ENCODE data around the gene TRIM39. TPM values are rescaled to one million over a fixed set of nuclear protein-coding genes. Genes with fewer than 3 reads are reported as not detected.

TRIM39 gene
- polyA plus RNA-seq, 3 donors, result 3.5 to 16.3 (median 3.6) TPM

GRCh38 chr6:30312676-30313321 lies 13.9 kb upstream of the TRIM39 start:
- peaks cover 9% of the 10 kb centered on the region for H3K4me1 Mint-ChIP-seq
- Histone ChIP-seq H3K4me2 (replicated peaks; ENCODE audit: extremely low read depth, low read length, poor library complexity, severe bottlenecking) (no peak overlapping the region), H3K79me2 (ENCODE audit: insufficient read depth, low read length) (peaks cover 24% of the 10 kb centered on the region), H3K27me3 (ENCODE audit: control insufficient read depth in 2 of 2, insufficient read depth in 2 of 2, low read length in 2 of 2) (no peaks in the 10 kb centered on the region), H3K4me1 (ENCODE audit: control insufficient read depth in 1 of 2, insufficient read depth in 2 of 2, low read length in 2 of 2) (no peaks in the 10 kb centered on the region), H3K27ac (ENCODE audit: low read depth in 1 of 2, low read length in 2 of 2) (no peak overlapping the region), H3K9me3 (replicated peaks in 1 of 2; ENCODE audit: control insufficient read depth in 1 of 2, insufficient read depth in 1 of 2, low read length in 2 of 2) (no peaks in the 10 kb centered on the region), H3K36me3 (replicated peaks in 1 of 2; ENCODE audit: control insufficient read depth in 1 of 2, insufficient read depth in 2 of 2, low read length in 2 of 2) (peaks cover 19 to 63% of the 10 kb centered on the region in 2 donors), H4K20me1 (ENCODE audit: insufficient read depth, low read length) (peaks cover 92% of the 10 kb centered on the region), H3K4me3 (replicated peaks in 1 of 3; ENCODE audit: low read depth in 2 of 3, low read length in 3 of 3) (no peak overlapping the region), H3K9ac (ENCODE audit: insufficient read depth, low read length, poor library complexity, severe bottlenecking) (no peak overlapping the region), H2AFZ (ENCODE audit: insufficient read depth, low read depth, low read length, poor library complexity, severe bottlenecking) (no peak overlapping the region)
- DNase-seq, result no peak
- 100% methylated on average over 1 of the region's 1 CpG for WGBS (ENCODE audit: insufficient coverage)
- H3K36me3 Mint-ChIP-seq, result peaks cover 48 to 59% of the 10 kb centered on the region in 2 donors
- peak overlapping the region in 2 of 7 donors; percentile 16 to 72 for H3K27ac Mint-ChIP-seq
- peaks cover 0 to 3% (median 0%) of the 10 kb centered on the region in 3 donors for H3K27me3 Mint-ChIP-seq (ENCODE audit: low read depth in 3 of 3)
- H3K9me3 Mint-ChIP-seq, result no peaks in the 10 kb centered on the region
- no peak overlapping the region for H3K4me3 Mint-ChIP-seq
- TF ChIP-seq CTCF (IDR thresholded peaks at IDR 0.05), result no peak
- intact Hi-C loops (cut with micrococcal nuclease), result no loop called here

GRCh38 chr6:30315156-30315555 lies 11.6 kb upstream of the TRIM39 start:
- H3K27ac Mint-ChIP-seq, result no peak overlapping the region
- DNase-seq, result no peak
- Histone ChIP-seq H3K9ac (ENCODE audit: insufficient read depth, low read length, poor library complexity, severe bottlenecking) (no peak overlapping the region), H3K36me3 (replicated peaks in 1 of 2; ENCODE audit: control insufficient read depth in 1 of 2, insufficient read depth in 2 of 2, low read length in 2 of 2) (peaks cover 15 to 67% of the 10 kb centered on the region in 2 donors), H3K4me2 (replicated peaks; ENCODE audit: extremely low read depth, low read length, poor library complexity, severe bottlenecking) (no peak overlapping the region), H3K79me2 (ENCODE audit: insufficient read depth, low read length) (peaks cover 47% of the 10 kb centered on the region), H3K27ac (ENCODE audit: low read depth in 1 of 2, low read length in 2 of 2) (no peak overlapping the region), H3K4me3 (replicated peaks in 1 of 3; ENCODE audit: low read depth in 2 of 3, low read length in 3 of 3) (no peak overlapping the region), H4K20me1 (ENCODE audit: insufficient read depth, low read length) (peaks cover 96% of the 10 kb centered on the region), H3K27me3 (ENCODE audit: control insufficient read depth in 2 of 2, insufficient read depth in 2 of 2, low read length in 2 of 2) (no peaks in the 10 kb centered on the region), H3K4me1 (ENCODE audit: control insufficient read depth in 1 of 2, insufficient read depth in 2 of 2, low read length in 2 of 2) (no peaks in the 10 kb centered on the region), H3K9me3 (replicated peaks in 1 of 2; ENCODE audit: control insufficient read depth in 1 of 2, insufficient read depth in 1 of 2, low read length in 2 of 2) (no peaks in the 10 kb centered on the region), H2AFZ (ENCODE audit: insufficient read depth, low read depth, low read length, poor library complexity, severe bottlenecking) (no peak overlapping the region)
- peaks cover 44 to 59% of the 10 kb centered on the region in 2 donors for H3K36me3 Mint-ChIP-seq
- 100% methylated on average over 1 of the region's 3 CpGs for WGBS (ENCODE audit: insufficient coverage)
- intact Hi-C loops (cut with micrococcal nuclease), result no loop called here
- no peak for TF ChIP-seq CTCF (IDR thresholded peaks at IDR 0.05)
- H3K9me3 Mint-ChIP-seq, result no peaks in the 10 kb centered on the region
- H3K4me3 Mint-ChIP-seq, result no peak overlapping the region
- peaks cover 0 to under 1% (median 0%) of the 10 kb centered on the region in 3 donors for H3K27me3 Mint-ChIP-seq (ENCODE audit: low read depth in 3 of 3)
- peaks cover 18% of the 10 kb centered on the region for H3K4me1 Mint-ChIP-seq
